SKM-1 treated with dmso at 0.1 percent for 144 hours (cell line): ENCODE results near the gene DCUN1D4.

Experiments used
- DNase-seq: peaks from one replicate; lab custom pipeline; 2025; ENCODE audit not compliant: unreplicated experiment; lab: John Stamatoyannopoulos, UW

The DCUN1D4 gene

DNA sequence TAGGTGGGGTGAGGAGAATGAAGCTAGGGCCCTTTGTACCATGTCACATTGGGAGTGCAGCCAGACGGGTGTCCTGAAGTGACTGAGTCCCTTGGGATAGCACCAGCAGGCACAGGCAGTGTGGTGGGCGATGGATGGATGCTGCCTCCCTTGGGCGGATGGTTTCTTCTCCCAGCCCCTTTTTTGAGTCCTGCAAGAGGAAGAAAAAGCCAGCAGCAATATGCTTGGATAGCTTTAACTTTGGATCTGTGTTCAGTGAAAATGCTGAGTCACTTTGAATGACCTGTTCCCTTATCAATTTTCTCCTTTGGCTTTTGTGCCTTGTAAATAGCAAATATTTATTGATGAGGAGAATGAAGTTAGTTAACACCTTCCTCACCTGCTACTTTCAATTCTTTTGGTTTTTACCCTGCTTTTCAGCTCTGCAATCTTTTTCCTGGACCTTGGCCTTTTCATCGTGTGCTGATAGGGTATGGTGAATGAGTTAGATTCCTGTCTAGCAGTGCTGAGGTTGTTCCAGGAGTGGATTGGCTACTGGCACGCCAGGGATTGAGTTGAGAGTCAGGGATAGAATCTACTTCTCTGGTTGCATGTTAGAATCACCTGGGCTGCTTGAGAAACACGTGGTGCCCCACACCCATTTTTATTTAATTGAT lies 10.2 kb downstream of the DCUN1D4 start:
- DNase-seq, result no peak

DNA sequence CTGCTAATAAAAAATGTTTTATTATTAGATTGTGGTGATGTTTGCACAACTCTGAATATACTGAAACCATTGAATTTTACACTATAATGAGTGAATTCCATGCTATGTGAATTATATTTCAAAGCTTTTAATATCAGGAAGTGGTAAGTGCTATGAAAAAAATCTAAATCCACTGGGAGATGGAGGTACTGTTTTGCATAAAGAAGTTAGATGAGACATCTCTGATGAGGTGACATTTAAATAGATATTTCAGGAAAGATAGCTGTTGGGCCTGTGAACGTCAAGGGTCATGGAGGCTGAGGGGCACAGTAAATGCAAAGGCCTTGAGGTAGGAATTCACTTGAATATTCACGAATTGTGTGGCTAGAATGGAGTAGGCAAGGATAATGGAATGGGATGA lies 12.3 kb downstream of the DCUN1D4 start:
- DNase-seq, result no peak

GRCh38 chr4:51855751-51856150 lies 12.8 kb downstream of the DCUN1D4 start:
- DNase-seq, result no peak

DNA sequence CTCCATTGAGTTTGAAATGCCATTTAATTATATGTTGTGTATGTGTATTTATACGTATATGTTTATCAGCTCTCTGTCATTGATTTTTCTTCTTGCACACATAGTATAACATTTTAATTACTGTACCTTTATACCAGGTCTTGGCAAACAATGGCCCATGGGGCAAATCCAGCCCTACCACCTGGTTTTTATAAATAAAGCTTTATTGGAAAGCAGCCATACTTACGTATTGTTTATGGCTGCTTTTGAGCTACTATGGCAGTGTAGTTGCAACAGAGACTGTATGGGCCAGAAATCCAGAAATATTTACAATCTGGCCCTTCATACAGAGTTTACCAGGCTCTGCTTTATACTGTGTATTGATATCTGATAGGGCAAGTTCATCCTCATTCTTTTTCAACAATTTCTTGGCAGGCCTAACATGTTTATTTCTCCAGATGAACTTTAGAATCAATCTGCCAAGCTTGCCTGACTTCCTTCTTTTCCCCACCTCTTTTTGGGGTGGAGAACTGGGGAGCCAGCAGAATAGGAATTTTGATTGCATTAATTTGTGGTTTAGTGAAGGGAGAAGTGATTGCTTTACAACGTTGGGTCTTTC lies 15.8 kb downstream of the DCUN1D4 start:
- DNase-seq, result no peak

DNA sequence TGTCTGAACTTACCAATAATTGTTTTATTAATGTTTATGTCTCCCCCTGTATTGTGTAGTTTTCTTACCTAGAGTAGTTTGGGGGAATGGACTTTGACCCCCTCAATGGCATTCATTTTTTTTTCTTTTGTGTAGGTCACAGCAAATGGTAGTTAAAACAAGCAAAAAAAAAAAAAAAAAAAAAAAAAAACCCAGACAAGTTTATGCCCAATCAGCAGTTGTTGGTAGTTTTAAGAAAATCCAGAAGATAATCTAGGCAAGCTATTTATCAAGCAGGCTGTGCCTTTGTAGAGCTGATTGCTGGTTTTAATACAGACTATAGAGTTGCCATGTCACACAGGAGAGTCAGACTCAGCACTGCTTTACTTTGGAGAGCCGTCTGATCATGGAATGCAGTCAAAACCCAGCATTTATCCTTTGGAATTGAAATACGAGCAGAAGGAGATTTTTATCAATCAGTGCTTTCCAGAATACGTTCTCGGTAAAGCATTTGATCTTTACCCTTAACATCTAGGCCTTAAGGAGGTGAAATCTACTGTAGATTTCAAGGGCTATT lies 16.6 kb downstream of the DCUN1D4 start:
- no peak for DNase-seq

DNA sequence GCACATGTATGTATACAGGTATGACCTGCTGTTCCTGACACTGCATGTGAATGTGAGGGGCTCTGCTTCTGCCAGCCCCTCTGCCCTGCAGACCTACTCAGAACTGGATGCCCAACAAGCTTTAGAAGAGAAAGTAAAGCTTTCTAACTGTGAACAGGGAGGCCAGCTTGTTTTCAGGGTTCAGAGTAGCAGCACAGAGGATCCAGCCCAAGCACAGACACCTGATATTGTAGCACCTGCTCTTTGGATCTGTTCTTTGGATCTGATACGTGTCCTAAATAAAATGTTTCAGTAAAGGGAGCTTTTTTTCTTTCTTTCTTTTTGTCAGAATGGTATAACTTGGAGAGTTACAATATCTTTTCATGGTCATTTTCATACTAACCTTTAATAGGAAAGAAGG lies 19.2 kb downstream of the DCUN1D4 start:
- DNase-seq, result no peak

DNA sequence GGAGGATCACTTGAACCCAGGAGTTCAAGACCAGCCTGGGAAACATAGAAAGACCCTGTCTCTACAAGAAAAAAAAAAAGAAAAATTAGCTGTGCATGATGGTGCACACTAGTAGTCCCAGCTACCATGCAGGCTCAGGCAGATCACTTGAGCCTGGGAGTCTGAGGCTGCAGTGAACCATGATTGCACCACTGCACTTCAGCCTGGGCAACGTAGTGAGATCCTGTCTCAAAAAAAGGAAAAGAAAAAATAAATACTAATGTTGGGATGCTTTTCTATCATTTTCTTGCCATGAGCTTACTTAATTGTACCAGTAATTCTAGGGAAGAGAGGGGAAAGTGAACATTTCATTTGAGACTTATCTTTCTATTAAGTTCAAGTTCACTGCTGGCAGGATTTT lies 19.8 kb downstream of the DCUN1D4 start:
- no peak for DNase-seq

DNA sequence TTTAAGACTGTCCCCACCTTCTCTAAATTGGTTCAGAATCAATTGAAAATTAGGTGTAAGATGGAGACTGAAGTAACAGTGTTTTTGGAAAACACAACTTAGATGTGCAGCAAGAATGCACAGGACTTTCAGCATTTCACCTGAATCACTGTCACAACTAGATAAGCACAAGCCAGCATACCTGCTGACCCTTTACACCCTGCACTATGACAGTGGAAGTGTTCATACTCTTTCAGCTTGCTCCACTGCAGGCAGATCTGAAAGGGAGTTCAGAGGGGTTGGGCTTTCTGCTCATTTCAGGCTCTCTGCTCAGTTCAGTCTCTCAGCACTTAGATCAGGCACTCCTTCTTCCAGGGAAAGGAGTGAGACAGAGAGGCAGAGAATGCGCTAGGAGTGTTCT lies 22.8 kb downstream of the DCUN1D4 start:
- no peak for DNase-seq

- DNase-seq, result no peak
These were observed 23.9 kb downstream of the DCUN1D4 start for GRCh38 chr4:51866835-51867234.

DNA sequence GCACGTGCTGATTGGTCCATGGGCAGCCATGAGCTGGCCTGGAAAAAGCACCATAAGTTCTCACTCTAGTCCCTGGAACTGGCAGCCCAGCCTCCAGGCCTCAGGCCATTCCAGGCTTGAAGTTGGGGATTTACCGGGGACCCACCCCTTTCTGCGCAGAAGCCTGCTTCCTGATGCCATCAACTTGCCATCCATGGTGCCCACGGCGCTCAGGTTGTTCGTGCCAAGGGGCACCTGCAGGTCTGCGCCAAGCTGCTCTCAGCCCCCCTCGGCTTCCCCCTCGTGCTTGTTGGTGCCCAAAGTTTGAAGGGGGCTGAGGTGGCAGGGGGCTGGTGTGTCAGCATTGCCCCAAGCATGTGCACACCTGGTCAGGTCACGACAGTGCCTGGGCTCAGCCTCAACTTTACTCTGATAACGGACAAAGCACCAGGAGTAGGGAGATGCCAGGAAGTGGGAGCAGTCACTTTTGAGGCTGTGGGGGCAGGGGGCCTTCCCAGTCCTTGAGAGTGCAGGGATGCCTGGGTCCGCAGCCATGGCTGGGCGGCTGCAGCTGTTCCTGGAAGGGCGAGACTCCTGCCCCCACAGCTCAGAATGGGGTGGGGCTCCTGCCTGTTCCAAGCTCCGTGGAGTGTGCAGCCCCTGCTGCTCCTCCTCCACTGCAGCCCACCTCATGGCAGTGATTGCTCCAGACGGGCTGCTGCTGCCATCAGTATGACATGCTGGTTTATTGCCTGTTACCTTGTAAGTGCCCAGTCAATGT lies 24.9 kb downstream of the DCUN1D4 start:
- DNase-seq, result no peak

- no peak for DNase-seq
These were observed 25.5 kb downstream of the DCUN1D4 start for GRCh38 chr4:51868449-51868847.

- no peak for DNase-seq
These were observed 27.7 kb downstream of the DCUN1D4 start for GRCh38 chr4:51870441-51871188.

DNA sequence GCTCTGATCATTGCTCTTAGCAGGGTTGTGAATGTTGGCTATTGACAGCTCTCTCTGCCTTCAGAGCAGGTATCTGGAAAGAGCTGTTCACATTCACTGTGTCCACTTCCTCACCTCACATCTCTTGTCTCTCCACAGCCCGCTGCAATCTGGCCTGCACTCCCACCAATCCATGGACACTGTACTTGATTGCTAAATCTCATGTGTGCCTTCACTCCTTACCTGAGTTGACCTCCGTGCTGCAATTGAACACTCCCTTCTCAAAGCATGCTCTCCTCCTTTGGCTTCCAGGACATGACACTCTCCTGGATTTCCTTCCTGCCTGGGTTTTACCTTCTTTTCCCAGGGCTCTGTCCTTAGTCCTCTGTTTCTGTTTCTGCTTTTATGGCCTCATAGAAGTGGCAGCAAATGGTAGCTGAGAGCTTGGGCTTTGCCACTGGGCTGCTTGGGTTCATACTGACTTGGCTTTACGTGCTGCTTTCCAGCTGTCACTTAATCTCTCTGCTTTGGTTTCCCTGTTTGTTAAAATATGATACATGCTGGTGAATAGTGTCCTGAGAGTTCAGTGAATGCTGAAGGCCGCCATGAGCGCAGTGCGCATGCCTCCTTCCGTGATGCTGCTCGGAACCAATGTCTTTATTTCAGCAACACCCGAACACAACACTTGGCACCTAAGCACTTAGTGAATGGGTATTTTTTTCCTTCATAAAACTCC lies 29.5 kb downstream of the DCUN1D4 start:
- no peak for DNase-seq

DNA sequence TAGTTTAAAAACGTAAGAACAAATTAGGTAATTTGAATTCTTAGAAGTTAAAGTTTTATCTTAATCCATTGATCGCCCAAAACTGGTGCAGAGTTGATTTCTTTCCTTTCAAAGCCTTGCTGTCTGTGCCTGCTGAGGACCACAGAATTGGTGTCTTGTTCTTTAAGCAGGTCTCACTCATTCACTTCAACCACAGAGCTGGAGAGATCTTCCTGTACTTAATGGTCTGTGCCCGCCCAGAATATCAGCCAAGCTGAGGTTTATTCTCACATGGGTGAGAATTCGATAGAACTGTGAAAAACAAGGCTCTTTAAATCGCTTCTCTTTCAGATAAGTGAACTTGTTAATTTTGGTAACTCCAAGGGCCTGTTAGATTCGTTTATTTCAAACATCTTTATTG lies 31.6 kb downstream of the DCUN1D4 start:
- DNase-seq, result no peak

DNA sequence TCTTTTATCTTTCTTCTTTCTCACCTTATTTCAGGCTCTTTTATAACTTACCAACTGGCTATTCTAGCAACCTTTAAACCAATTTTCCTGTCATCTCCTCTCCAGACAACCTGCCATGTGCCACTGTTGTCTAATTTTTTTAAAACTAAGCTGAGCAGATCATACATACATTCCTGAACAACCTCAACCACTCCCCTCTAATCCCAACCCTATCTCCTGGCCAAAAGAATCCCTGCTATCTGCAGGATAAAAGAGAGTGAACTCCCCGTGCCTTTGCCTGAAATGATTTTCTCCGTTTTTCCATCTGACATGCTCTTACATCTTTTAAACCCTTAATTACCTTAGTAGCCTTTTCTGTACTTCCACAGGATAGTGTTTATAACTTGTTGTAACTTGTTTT lies 35.5 kb downstream of the DCUN1D4 start:
- DNase-seq, result no peak

GRCh38 chr4:51880016-51880915 lies 37.3 kb downstream of the DCUN1D4 start:
- no peak for DNase-seq

GRCh38 chr4:51884055-51884454 lies 41.1 kb downstream of the DCUN1D4 start:
- no peak for DNase-seq

DNA sequence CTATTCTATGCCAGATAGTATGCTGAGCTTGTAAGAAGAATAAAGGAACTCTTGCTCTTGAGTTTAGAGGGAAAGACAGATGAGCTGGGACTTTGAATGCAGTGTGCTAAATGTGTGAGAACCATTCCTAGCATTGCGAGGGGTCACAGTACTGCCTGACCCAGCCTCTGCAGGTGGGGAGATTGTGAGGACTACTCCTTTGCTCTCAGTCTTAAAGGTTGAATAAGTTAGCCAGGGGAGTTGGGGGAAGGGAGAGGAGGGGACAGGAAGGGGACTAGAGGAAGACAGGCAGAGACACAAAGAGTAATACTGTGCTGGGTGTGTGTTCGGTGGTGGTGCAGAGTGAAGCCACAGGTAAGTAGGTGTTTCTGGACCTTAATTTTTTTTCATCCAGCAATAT lies 41.7 kb downstream of the DCUN1D4 start:
- DNase-seq, result no peak

DNA sequence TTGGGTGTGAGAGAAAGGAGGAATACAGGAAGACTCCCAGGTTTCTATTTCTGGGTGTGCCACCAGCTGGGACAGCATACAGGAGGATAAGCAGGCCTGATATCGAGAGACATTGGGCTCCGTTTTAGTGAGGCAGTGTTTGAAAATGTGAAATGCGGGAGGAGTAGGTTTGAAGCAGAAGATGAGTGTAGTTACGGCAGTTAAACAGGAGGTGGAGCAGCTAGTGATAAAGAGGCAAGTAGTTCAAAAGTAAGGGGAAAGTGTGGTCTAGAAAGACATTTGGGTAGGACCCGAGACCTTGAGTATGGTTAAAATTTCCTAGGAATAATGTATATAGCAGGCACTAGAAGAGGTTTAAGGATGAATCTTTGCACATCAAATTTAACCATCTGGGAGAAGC lies 42.4 kb downstream of the DCUN1D4 start:
- DNase-seq, result peak; percentile 34

DNA sequence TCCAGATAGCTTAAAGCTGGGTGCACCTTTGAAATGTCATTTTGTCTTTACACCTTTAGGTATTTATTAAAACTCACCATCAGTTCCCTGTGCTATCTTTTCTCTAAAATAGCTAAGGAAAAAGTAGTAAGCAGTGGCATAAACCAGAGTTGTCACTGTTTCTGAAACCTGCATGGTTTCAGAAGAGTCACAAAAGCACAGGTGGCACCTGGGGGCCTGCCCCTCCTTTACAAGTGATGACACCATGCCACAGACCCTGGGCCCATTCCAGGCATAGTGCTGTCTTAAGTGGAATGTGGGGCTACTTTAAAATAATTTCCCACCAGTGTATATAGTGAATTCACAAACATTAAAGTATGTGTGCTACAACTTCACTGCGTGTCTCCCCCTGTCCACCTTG lies 47.8 kb downstream of the DCUN1D4 start:
- no peak for DNase-seq
